Esophagus squamous epithelium (tissue), 5 donors: ENCODE measurements around the gene TVP23C. TPM values are rescaled to one million over a fixed set of nuclear protein-coding genes. Genes with fewer than 3 reads are reported as not detected.
"Not testable (repeated sequence)": the region's sequence is repeated elsewhere in the genome, so short reads cannot be mapped to it uniquely, and the experiment has no call there.

Source experiments
- DNase-seq: peaks from one replicate; lab custom pipeline; 2025; lab: John Stamatoyannopoulos, UW
- H3K27ac ChIP-seq, 4 donors: fragments of 200-600 bp; sonication (generic); one replicate each; pipeline ENCODE4 v1.5.1; 2016 to 2019; ENCODE audit warnings: mild to moderate bottlenecking in 1 of 4
- H3K27me3 ChIP-seq, 4 donors: fragments of 200-600 bp; sonication (generic); 1 replicate in 3 of 4; 2 replicates in 1 of 4; pipeline versions ENCODE4 v1.5.1 to v1.6.0; 2017 to 2021; ENCODE audit warnings: antibody characterized with exemption in 1 of 4
- H3K36me3 ChIP-seq, 3 donors: fragments of 200-600 bp; sonication (generic); one replicate each; pipeline ENCODE4 v1.5.1; 2016 to 2019
- H3K4me1 ChIP-seq, 3 donors: fragments of 200-600 bp; sonication (generic); one replicate each; pipeline ENCODE4 v1.5.1; 2017 to 2019
- H3K4me3 ChIP-seq, 4 donors: fragments of 200-600 bp; sonication (generic); 1 replicate in 3 of 4; 2 replicates in 1 of 4; pipeline ENCODE4 v1.5.1; 2016 to 2019; ENCODE audit warnings: mild to moderate bottlenecking in 2 of 4, moderate library complexity in 1 of 4
- H3K9me3 ChIP-seq, 3 donors: fragments of 200-600 bp; sonication (generic); one replicate each; pipeline ENCODE4 v1.5.1; 2016 to 2019
- POLR2A ChIP-seq, 4 donors: fragments of 450-650 bp; IDR thresholded peaks; one replicate each; pipeline ENCODE4 v1.6.1; 2017; ENCODE audit warnings: antibody characterized with exemption in 4 of 4, mild to moderate bottlenecking in 4 of 4, moderate library complexity in 3 of 4
- WGBS, 2 donors: methylation state at CpG; one replicate each; pipeline ENCODE4 v1.1.5; 2018; 5-methylcytosine and 5-hydroxymethylcytosine counted together
- intact Hi-C: fragments of 100-400 bp; cut with DNase I; formaldehyde crosslinking; loops from one replicate; pipeline ENCODE4 v1.15.0; 2022
- total RNA-seq, 4 donors: library from RNA; depleted of rRNA; stranded (reverse); fragments of >200 nt; gene quantifications; one replicate each; pipeline ENCODE4 v1.1.0, GENCODE V29; 2016
- TF ChIP-seq, protein P1 (sequence below), 6 experiments: fragments of 450-650 bp in 4 of 6; fragments of 200-600 bp in 2 of 6; sonication (generic) in 2 of 6; IDR thresholded peaks; one replicate each; pipeline ENCODE4 v1.5.1; 2016 to 2019; ENCODE audit warnings: antibody characterized with exemption in 6 of 6, mild to moderate bottlenecking in 4 of 6, moderate library complexity in 4 of 6
- donor health status: DM: yes; HTN: yes; CAD: no.

TVP23C gene
- total RNA-seq, 4 donors from 2014 or later: 4.2 to 27.1 (median 18.5) TPM

DNA sequence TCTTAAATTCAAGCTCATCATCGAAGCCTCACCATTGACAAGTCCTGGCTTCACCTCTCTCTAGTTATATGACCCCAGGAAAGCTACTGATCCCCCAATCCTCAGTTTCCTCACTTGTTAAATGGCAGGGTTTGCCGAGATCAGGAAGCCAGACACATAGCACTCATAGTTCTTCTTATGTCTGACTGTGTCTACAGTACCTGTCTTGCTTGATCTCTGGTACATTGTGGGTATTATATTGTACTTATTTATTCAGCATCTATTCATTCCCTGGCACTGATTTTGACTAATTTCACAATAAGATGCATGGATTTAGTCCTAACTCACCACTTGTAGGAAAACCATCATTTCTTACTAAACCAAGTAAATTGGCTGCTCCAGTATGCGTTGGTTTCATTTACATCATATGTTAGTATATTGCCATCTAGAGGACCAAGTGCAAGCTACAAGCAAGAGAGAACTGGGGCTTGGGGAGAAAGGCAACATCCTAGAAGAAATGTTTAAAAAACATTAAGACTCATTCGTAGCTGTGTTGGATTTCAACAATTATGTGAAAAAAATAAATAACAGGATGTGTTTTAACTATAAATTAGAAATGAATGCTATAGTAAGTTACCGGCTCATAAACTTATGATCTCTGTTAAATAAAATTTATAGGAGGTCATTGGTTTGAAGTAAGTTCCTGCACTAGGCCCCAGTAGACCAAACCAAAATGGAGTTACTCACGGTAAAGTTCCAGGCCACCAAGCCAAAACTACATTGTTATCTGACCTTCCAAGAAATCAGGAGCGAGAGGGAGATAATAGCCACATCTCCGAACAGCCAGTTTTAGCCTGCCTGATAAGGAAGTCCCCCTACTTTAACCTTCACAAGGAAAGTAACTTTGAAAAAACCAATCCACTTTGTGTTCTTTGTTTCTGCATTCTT is 36.7 kb downstream of the TVP23C start:
- intact Hi-C loops, DNase-seq: not testable (repeated sequence)

DNA sequence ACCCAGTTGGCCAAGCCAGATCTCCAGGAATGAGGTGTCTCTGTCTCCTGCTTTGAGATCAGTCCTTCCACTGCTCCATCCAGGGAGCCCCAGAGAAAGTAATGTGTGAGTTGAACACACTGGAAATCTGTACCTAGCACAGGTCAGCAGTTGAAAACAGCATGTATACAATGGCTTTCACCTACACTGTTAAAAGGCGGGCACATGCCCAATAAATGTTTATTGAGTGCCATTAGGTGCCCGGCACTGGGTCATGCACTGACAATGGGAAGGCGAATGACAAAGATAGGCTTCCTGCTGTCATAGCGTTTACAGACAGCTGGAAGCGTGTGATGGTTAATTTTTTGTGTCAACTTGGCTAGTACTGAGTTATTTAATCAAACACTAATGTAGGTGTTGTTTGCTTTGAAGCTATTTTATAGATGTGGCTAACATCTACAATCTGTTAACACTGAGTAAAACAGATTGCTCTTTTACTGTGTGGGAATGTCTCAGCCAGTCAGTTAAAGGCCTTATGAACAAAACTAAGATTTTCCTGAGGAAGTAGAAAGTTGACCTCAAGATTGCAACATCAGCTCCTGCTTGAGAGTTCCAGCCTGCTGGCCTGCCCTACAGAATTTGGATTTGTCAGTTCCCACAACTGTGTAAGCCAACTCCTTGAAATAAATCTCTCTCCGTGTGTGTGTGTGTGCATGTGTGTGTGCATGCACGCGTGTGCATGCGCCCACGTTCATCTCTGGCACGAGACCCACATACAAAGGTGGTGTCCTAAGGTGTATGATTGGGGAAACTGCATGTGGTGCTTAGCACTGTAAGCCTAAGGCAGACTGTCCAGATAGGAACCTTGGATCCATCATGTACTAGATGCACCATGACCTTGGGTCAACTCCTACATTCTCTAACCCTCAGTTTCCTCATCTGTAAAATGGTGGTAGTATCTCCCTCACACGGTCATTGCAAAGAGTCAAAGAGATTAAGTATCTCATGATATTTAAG is 38.0 kb downstream of the TVP23C start:
- intact Hi-C loops, H3K4me3 ChIP-seq, H3K36me3 ChIP-seq, H3K27me3 ChIP-seq, H3K4me1 ChIP-seq, H3K9me3 ChIP-seq, DNase-seq: not testable (repeated sequence)
- peak overlapping the region in 2 of 4 donors; percentile 6 to 44 for H3K27ac ChIP-seq
- WGBS, 2 donors: 53 to 78% methylated on average over 9 to 11 of the region's 12 CpGs

More for the DNA sequence above, 36.7 kb downstream of the TVP23C start:
- not testable (repeated sequence) for H3K27me3 ChIP-seq, H3K36me3 ChIP-seq, H3K4me1 ChIP-seq, H3K27ac ChIP-seq, H3K9me3 ChIP-seq, H3K4me3 ChIP-seq
- 33 to 56% methylated on average over 7 of the region's 8 CpGs for WGBS, 2 donors
- TF ChIP-seq, protein P1, sequence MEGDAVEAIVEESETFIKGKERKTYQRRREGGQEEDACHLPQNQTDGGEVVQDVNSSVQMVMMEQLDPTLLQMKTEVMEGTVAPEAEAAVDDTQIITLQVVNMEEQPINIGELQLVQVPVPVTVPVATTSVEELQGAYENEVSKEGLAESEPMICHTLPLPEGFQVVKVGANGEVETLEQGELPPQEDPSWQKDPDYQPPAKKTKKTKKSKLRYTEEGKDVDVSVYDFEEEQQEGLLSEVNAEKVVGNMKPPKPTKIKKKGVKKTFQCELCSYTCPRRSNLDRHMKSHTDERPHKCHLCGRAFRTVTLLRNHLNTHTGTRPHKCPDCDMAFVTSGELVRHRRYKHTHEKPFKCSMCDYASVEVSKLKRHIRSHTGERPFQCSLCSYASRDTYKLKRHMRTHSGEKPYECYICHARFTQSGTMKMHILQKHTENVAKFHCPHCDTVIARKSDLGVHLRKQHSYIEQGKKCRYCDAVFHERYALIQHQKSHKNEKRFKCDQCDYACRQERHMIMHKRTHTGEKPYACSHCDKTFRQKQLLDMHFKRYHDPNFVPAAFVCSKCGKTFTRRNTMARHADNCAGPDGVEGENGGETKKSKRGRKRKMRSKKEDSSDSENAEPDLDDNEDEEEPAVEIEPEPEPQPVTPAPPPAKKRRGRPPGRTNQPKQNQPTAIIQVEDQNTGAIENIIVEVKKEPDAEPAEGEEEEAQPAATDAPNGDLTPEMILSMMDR (IDR thresholded peaks at IDR 0.05): peak in 4 of 6 experiments; percentile 34 to 61 (median 53)

GRCh38 chr17:15516150-15516549 is 47.1 kb downstream of the TVP23C start:
- WGBS, 2 donors: 81 to 93% methylated on average over 8 of the region's 8 CpGs
- TF ChIP-seq, protein P1 (IDR thresholded peaks at IDR 0.05): no peak
- no peak for DNase-seq

GRCh38 chr17:15514469-15514868 is 48.8 kb downstream of the TVP23C start:
- Histone ChIP-seq H3K36me3 (peaks cover 0 to 58% (median 7%) of the 10 kb centered on the region in 3 donors), H3K27me3 (no peaks in the 10 kb centered on the region), H3K9me3 (no peaks in the 10 kb centered on the region), H3K27ac (peak overlapping the region in 1 of 4 donors; percentile 60), H3K4me3 (no peak overlapping the region), H3K4me1 (peaks cover 0 to 20% (median 10%) of the 10 kb centered on the region in 3 donors)
- TF ChIP-seq, protein P1 (IDR thresholded peaks at IDR 0.05): no peak
- no peak for TF ChIP-seq POLR2A (IDR thresholded peaks at IDR 0.05)
- DNase-seq: no peak
- intact Hi-C loops: no loop called here
- WGBS, 2 donors: 63 to 75% methylated on average over 2 of the region's 2 CpGs

More at GRCh38 chr17:15516150-15516549, 47.1 kb downstream of the TVP23C start:
- Histone ChIP-seq H3K27me3 (no peaks in the 10 kb centered on the region), H3K9me3 (no peaks in the 10 kb centered on the region), H3K4me1 (peaks cover 0 to 11% (median 10%) of the 10 kb centered on the region in 3 donors), H3K4me3 (no peak overlapping the region), H3K27ac (no peak overlapping the region), H3K36me3 (peaks cover 0 to 59% (median 7%) of the 10 kb centered on the region in 3 donors)
- intact Hi-C loops: no loop called here

DNA sequence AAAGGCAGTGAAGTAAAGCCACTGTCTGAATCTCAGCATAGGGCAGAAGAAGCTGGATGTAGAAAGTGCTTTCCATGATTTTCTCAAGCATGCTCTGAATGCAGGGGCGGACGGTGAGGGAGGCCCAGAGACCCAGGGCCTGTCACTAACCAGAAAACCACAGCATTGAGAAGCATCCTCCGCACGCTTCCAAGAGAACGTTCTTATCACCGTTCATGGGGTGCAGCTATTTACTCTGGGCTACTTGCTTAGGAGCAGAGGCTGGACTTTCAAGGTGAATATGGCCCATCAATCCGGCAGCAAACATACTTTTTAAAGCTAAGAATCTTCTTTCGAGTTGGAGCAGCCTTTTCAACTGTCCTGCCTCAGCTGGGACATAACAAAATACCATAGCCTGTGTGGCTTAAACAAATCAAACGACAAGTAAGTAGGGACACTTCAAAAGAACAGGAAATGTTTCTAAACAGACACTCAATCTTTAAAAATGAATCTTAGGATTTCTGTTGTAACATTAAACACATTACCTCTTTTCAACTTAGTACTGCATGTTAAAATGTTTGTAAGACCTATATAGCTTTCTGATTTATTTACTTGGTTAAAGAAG is 49.3 kb downstream of the TVP23C start:
- 71 to 73% methylated on average over 9 of the region's 9 CpGs for WGBS, 2 donors

More for the DNA sequence above, 49.3 kb downstream of the TVP23C start:
- Histone ChIP-seq H3K4me1 (peaks cover 0 to 20% (median 10%) of the 10 kb centered on the region in 3 donors), H3K27me3 (no peaks in the 10 kb centered on the region), H3K36me3 (peaks cover 0 to 56% (median 7%) of the 10 kb centered on the region in 3 donors), H3K27ac (peak overlapping the region in 3 of 4 donors; percentile 51 to 60 (median 60)), H3K4me3 (no peak overlapping the region), H3K9me3 (no peaks in the 10 kb centered on the region)
- DNase-seq: no peak
- intact Hi-C loops: no loop called here
- no peak for TF ChIP-seq POLR2A (IDR thresholded peaks at IDR 0.05)
- TF ChIP-seq, protein P1 (IDR thresholded peaks at IDR 0.05): no peak
